ENCODE data around the gene RASD1.

Gene RASD1

GRCh38 chr17:17499402-17500145 lies 3.4 kb upstream of the RASD1 start:
- no peak for TF ChIP-seq CTCF (IDR thresholded peaks at IDR 0.05; ENCODE audit: control insufficient read depth, insufficient read depth, low read depth, low read length, missing control alignments)
- DNase-seq (ENCODE audit: low read depth): no peak
- H3K4me3 ChIP-seq (ENCODE audit: control insufficient read depth, low read depth, low read length): no peak overlapping the region

GRCh38 chr17:17498606-17499301 lies 2.6 kb upstream of the RASD1 start:
- no peak for TF ChIP-seq CTCF (IDR thresholded peaks at IDR 0.05; ENCODE audit: control insufficient read depth, insufficient read depth, low read depth, low read length, missing control alignments)
- no peak overlapping the region for H3K4me3 ChIP-seq (ENCODE audit: control insufficient read depth, low read depth, low read length)
- no peak for DNase-seq (ENCODE audit: low read depth)

GRCh38 chr17:17497845-17498520 lies 1.8 kb upstream of the RASD1 start:
- TF ChIP-seq CTCF (IDR thresholded peaks at IDR 0.05; ENCODE audit: control insufficient read depth, insufficient read depth, low read depth, low read length, missing control alignments): no peak
- H3K4me3 ChIP-seq (ENCODE audit: control insufficient read depth, low read depth, low read length): no peak overlapping the region
- DNase-seq (ENCODE audit: low read depth): no peak

GRCh38 chr17:17497065-17497844 lies 1.1 kb upstream of the RASD1 start:
- peak overlapping the region; percentile 17 for H3K4me3 ChIP-seq (ENCODE audit: control insufficient read depth, low read depth, low read length)
- TF ChIP-seq CTCF (IDR thresholded peaks at IDR 0.05; ENCODE audit: control insufficient read depth, insufficient read depth, low read depth, low read length, missing control alignments): no peak
- no peak for DNase-seq (ENCODE audit: low read depth)

GRCh38 chr17:17495536-17496188 lies 533 bp downstream of the RASD1 start:
- TF ChIP-seq CTCF (IDR thresholded peaks at IDR 0.05; ENCODE audit: control insufficient read depth, insufficient read depth, low read depth, low read length, missing control alignments): no peak
- peak overlapping the region; percentile 47 for H3K4me3 ChIP-seq (ENCODE audit: control insufficient read depth, low read depth, low read length)
- no peak for DNase-seq (ENCODE audit: low read depth)
